HUES6 (cell line): ENCODE measurements around the gene CTDSPL.

Source experiments
- H3K27ac ChIP-seq: 2 replicates; pipeline ENCODE4 v1.7.0; 2013; ENCODE audit warnings: low read depth, mild to moderate bottlenecking, low read length, inconsistent platforms
- H3K27me3 ChIP-seq: 2 replicates; pipeline ENCODE4 v1.6.1; 2013; ENCODE audit warnings: low read length; ENCODE audit not compliant: control insufficient read depth, insufficient read depth
- H3K36me3 ChIP-seq: 2 replicates; pipeline ENCODE4 v1.6.1; 2013; ENCODE audit warnings: low read length; ENCODE audit not compliant: control insufficient read depth, insufficient read depth
- H3K4me1 ChIP-seq: 2 replicates; pipeline ENCODE4 v1.6.1; 2013; ENCODE audit warnings: low read length; ENCODE audit not compliant: control insufficient read depth, insufficient read depth
- H3K4me3 ChIP-seq: 2 replicates; pipeline ENCODE4 v1.5.1; 2013; ENCODE audit warnings: low read depth, low read length
- H3K9ac ChIP-seq: one replicate; pipeline ENCODE4 v1.6.1; 2013; ENCODE audit warnings: mild to moderate bottlenecking, low read length
- H3K9me3 ChIP-seq: 2 replicates; pipeline ENCODE4 v1.6.1; 2013; ENCODE audit warnings: low read depth, low read length; ENCODE audit not compliant: control insufficient read depth, insufficient read depth

Gene CTDSPL

DNA sequence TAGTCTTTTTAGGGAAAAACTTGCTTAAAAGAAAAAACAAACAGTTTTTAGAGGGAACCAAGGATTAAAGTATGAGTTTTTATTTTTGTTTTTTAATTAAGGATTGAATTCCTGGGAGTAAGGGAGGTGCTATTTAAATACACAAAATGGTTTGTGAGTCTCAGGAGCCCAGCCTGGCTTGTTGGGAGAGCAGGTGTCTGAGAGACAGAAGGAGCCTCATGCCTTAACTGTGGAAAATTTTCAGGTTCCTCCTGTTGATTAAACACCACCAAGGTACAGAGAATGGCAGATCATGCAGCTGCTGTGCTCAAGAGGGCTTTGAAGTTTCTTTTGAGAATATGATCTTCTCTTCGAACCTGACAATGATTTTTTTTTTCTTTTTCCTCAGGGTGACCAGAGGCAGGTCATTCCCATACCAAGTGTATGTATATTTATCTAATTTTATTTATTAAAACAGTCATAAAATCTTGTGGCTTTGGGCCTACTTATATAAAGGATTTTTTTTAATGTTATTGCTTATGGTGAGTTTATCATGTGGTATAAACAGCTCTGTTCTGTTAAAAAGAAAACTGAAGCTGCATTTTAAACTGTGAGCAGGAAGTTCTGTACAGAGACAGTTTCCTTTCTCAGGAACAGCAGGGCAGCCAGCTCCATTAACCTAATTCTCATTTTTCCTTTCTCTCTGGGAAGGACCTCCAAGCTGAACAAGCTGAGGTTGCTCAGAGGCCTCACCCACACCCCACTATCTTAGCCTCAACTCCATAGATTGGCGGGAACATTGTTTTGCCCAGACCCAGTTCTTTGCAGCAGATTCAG, 95.3 kb downstream of the CTDSPL start:
- Histone ChIP-seq H3K4me1 (peaks cover 22% of the 10 kb centered on the region), H3K9me3 (no peaks in the 10 kb centered on the region), H3K9ac (no peak overlapping the region), H3K36me3 (0 out of 2 replicates have a peak, but pooled peaks cover 6% of the 10 kb centered on the region), H3K27ac (no peak overlapping the region), H3K27me3 (no peaks in the 10 kb centered on the region), H3K4me3 (no peak overlapping the region)

DNA sequence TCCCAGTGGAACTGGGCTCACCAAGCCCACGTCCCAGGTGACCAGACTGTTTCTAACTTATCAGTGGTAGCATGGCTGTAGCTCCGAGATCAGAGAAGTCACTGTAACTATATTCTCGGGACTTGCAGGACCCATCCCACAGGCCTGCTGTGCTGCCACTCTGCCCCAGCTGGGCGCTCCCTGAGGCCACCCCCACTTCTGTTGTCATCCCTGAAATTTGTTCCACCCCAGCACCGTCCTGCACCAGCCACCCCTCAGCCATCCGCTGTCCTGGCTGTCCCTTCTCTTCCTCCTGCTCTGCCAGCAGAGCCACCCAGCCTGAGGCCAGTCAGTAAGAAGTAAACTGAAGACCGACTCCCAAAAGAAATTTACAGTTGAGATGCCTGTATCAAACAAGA, 95.9 kb downstream of the CTDSPL start:
- Histone ChIP-seq H3K4me1 (peaks cover 28% of the 10 kb centered on the region), H3K9ac (no peak overlapping the region), H3K27ac (no peak overlapping the region), H3K4me3 (no peak overlapping the region), H3K36me3 (0 out of 2 replicates have a peak, but pooled peaks cover 6% of the 10 kb centered on the region), H3K9me3 (no peaks in the 10 kb centered on the region), H3K27me3 (no peaks in the 10 kb centered on the region)

DNA sequence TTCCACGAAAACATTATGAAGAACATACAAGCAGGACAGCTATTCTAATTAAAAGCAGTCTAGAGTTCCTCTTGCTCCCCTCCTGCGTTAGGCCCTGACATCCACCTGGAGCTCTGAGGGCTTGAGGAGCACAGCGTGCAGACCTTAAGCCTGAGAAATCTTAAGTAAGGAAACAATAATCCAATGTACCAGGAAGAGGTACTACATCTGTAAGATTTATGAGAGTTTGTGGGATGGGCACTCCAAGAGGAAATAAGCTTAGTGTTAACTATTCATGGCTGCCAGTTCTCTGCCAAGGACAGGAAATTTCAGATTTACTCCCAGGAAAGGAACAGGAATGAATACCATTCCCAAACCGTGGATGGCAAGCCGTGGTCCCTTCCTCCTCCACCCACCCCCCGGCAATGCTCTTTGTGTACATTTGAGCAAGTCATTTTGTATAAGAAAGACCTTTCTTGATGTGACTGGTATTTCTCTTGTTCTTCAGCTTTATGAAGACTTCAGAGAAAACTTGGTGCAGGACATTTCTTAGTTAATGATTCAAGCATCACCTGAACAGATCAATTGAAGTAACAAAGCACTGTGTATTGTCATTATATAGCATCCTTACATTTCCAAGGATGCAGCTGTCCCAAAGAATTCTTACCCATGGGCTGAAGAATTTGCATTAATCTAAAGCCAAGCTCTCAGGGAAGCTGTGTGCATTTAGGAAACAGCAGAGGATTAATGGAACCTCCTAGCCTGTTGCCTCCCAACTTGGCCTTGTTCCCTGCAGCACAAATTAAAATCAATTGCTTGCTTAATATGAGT, 100.1 kb downstream of the CTDSPL start:
- Histone ChIP-seq H3K4me3 (no peak overlapping the region), H3K27ac (peak overlapping the region; percentile 80), H3K4me1 (peaks cover 23% of the 10 kb centered on the region), H3K27me3 (no peaks in the 10 kb centered on the region), H3K36me3 (no peaks in the 10 kb centered on the region), H3K9ac (peak overlapping the region; percentile 35), H3K9me3 (no peaks in the 10 kb centered on the region)

DNA sequence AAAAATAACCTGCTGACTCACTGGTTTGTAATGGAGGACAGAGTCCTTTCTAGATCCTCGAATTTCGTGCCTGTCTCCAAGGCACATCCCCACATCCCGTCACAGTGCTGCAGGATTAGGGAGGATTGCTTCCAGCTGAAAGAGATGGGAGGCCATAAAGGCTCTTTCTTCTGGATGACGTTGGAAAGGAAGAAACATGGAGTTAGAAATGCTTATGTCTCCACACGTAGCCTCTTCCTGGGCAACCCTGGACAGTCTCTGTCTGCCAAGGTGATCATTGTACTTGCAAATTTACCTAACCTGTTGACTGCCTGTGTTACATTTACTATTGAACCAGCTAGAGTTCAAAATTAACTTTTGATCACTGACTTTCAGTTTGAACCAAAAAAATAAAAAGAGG, 101.3 kb downstream of the CTDSPL start:
- Histone ChIP-seq H3K4me1 (peaks cover 23% of the 10 kb centered on the region), H3K27ac (peak overlapping the region; percentile 80; the same call in 1 of the 2 replicates), H3K9me3 (no peaks in the 10 kb centered on the region), H3K27me3 (no peaks in the 10 kb centered on the region), H3K9ac (no peak overlapping the region), H3K4me3 (no peak overlapping the region), H3K36me3 (no peaks in the 10 kb centered on the region)

DNA sequence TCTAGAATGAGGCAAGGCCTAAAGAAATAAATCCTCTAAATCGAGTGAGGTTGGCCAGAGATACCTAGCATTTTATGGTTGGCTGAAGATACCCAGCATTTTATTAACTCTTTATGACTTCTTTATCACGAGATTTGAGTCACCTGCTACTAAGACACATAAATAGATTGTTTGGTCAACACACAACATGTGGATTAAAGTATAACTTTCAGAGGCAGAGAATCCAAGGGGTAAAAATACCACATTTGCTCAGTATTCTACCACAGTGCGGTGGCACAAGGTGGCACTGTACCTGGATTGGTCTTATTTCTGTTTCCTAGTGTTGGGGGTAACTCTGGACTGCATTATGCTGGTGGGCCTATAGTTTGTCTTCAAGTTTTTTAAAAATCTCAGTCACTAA, 102.0 kb downstream of the CTDSPL start:
- no peaks in the 10 kb centered on the region for H3K9me3 ChIP-seq
- H3K27ac ChIP-seq = 0 out of 2 replicates have a peak overlapping the region, but pooled peaks have one; percentile 80

DNA sequence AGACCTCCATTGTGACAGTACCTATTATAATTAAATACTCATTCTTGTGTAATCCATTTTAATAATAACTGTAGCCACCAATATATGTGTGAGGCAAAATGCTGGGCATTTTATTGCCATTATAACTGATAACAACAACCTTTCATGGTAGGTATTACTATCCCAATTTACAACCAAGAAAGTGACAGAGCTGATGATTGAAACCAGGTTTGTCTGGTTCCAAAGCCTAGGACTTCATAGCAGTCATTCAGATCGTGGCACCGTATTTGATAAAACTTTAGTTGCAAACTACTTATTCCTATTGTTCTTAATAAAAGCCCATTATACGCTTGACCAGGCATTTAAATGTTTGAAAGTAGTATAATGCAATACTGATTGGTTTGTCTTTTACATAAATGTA, 102.5 kb downstream of the CTDSPL start:
- no peaks in the 10 kb centered on the region for H3K9me3 ChIP-seq
- H3K4me1 ChIP-seq = peaks cover 23% of the 10 kb centered on the region
- no peaks in the 10 kb centered on the region for H3K36me3 ChIP-seq
- H3K27ac ChIP-seq = no peak overlapping the region
- no peak overlapping the region for H3K9ac ChIP-seq
- H3K4me3 ChIP-seq = no peak overlapping the region
- H3K27me3 ChIP-seq = no peaks in the 10 kb centered on the region

More for the DNA sequence above, 102.0 kb downstream of the CTDSPL start:
- Histone ChIP-seq H3K4me1 (peaks cover 23% of the 10 kb centered on the region), H3K27me3 (no peaks in the 10 kb centered on the region), H3K36me3 (no peaks in the 10 kb centered on the region), H3K4me3 (no peak overlapping the region), H3K9ac (no peak overlapping the region)

DNA sequence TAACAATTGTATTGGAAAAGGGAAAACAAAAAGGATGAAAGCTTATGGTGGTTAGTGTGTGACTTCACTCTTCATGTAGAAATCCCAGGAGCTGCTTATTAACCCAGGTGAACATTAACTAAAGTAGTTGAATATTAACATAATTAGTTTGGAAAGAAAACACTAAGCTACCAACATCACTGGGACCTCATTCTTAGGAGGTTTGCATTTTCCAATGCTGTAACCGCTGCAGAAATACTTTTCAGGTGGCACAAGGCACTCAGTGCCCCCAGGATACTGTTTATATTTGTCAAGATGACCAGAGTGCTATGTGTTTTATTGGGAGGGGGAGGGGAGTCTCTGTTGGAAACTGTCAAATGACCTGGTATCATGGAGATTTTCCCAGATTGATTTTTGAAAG, 103.0 kb downstream of the CTDSPL start:
- Histone ChIP-seq H3K4me1 (peaks cover 23% of the 10 kb centered on the region), H3K9me3 (no peaks in the 10 kb centered on the region), H3K36me3 (no peaks in the 10 kb centered on the region), H3K27me3 (no peaks in the 10 kb centered on the region), H3K9ac (no peak overlapping the region), H3K4me3 (no peak overlapping the region), H3K27ac (no peak overlapping the region)

DNA sequence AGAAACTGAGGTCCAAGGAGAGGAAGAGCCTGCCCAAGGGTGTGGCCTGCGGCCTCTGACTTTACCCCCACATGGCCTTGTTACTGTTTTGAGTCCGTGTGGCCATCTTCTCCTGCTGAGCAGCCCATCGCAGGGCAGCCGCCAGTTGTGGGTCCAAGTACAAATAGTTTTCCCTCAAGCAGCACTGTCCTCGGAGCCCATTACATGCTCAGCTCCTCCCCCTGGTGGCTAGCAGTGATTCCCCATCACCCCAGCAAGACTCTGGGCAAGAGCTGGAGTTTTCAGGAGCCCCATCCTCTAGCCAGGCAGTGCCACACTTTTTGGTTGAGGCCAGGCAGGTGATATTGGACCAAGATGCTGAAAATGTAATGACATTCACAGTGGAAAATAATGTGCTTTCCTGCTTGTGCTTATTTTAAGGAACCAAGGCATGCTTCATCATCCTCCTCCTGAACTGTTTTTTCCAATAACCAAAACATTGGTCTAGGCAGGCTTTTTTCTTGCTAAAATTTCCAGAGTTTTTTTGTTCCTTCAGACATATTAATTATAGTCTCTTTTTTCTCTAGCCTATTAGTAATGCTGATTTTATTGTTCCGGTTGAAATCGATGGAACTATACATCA, 105.7 kb downstream of the CTDSPL start:
- no peak overlapping the region for H3K27ac ChIP-seq

DNA sequence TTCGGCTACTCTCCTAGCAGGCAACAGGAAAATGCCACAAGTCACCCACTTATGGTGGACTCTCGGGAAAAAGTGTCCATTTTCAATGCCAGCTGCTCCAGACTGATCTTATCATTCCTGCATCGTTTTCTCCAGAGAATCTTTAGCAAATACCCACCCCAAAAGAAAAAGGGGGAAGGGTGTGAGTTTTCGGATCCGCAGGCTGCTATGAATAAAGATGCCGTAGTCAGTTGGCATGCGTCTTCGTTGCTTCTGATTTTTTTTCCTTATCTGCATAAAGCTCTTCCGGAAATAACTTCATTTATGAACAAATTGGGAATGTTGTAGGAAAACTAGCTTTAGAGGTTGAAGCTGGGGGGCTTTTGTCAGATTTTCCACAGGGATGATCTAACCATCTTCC, 106.5 kb downstream of the CTDSPL start:
- Histone ChIP-seq H3K4me3 (no peak overlapping the region), H3K36me3 (no peaks in the 10 kb centered on the region), H3K9me3 (no peaks in the 10 kb centered on the region), H3K27ac (no peak overlapping the region), H3K4me1 (peaks cover under 1% of the 10 kb centered on the region; the same call in 1 of the 2 replicates), H3K9ac (no peak overlapping the region), H3K27me3 (no peaks in the 10 kb centered on the region)

More for the DNA sequence above, 105.7 kb downstream of the CTDSPL start:
- no peak overlapping the region for H3K4me3 ChIP-seq
- H3K27me3 ChIP-seq = no peaks in the 10 kb centered on the region
- H3K9ac ChIP-seq = no peak overlapping the region
- H3K36me3 ChIP-seq = no peaks in the 10 kb centered on the region
- H3K4me1 ChIP-seq = peaks cover 8% of the 10 kb centered on the region
- H3K9me3 ChIP-seq = no peaks in the 10 kb centered on the region

DNA sequence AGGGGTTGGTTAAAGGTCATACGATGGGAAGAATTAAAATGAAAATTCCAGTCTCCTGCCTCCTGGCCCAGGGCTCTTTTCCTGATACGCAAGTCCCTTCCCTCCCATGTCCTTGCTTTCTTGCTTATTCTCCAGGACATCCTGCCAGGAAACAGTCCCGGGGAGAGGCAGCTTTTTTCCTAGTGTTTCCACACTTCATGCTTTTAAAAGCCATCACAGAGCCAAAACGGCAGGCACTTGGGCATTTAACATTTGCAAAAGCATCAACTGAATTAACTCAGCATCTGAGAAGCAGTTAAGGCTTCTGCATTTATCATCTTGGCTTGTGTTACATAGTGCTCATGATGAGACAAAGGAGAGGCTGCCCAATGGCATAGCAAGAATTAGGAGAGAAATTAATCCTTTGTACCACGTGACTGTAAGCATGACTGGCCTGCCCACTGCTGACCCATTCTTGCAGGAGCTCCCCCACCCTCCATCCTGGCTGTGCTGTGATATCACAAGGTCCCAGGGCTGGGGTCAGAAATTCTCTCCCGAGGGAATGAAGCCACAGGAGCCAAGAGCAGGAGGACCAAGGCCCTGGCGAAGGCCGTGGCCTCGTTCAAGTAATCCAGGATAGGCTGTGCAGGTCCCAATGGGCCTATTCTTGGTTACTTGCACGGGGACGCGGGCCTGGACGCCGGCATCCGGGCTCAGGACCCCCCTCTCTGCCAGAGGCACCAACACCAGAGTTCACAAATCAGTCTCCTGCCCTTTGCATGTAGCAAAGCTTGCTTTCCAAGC, 107.3 kb downstream of the CTDSPL start:
- Histone ChIP-seq H3K27me3 (no peaks in the 10 kb centered on the region), H3K4me3 (no peak overlapping the region), H3K36me3 (no peaks in the 10 kb centered on the region), H3K9me3 (no peaks in the 10 kb centered on the region), H3K9ac (no peak overlapping the region), H3K4me1 (peaks cover 8% of the 10 kb centered on the region; the same call in 1 of the 2 replicates), H3K27ac (no peak overlapping the region)
